GM21367 (cell line): ENCODE results near the gene NAV2.

Experiments
- ATAC-seq: cut with Tn5 transposase; IDR thresholded peaks from one replicate; pipeline ENCODE4 v1.9.1; 2021; ENCODE audit not compliant: unreplicated experiment

Gene NAV2

DNA sequence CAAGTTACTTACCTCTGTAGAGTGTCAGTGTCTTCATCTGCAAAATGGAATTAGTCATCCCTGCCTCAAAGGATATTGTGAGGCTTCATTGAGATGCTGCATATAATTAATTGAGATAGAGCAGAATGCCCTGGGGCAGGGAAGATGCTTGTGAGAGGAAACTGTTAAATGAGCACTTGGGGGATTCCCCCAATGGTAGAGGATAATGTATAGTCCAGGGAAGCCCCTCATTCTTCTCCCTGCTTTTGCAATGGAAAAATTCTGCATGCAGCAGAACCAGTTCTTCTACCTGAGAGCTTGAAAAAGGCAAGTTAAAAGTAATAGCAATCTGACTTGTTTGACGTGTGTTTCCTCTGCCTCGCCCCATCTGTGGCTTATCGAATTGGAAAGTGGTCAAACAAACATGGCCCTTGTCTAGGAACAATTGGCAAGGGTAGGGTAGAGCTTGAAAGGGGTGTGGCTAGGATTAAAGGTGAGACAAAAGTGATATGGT, 90.9 kb downstream of the NAV2 start:
- no peak for ATAC-seq

DNA sequence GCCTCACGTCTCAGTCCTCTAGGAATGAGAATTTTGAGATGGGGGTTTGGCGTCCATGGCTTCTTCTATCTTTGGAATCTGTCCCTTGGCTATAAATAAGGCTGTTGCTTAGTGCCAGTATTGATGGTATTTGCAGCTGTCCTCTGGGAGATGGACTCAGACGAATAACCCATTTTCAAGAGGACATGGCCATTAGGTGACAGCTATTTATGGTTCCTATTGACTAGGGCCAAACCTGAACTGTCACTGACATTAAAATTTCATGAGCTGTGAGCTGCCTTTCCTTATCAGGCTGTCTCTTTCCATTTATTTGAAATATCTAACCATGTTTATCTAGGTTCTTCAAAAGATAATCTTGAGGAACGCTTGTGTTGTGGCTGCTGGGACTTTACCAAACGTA, 92.7 kb downstream of the NAV2 start:
- no peak for ATAC-seq

- ATAC-seq = no peak
These were observed 93.2 kb downstream of the NAV2 start for GRCh38 chr11:19805827-19806226.

GRCh38 chr11:19806251-19806650, 93.6 kb downstream of the NAV2 start:
- ATAC-seq = no peak

DNA sequence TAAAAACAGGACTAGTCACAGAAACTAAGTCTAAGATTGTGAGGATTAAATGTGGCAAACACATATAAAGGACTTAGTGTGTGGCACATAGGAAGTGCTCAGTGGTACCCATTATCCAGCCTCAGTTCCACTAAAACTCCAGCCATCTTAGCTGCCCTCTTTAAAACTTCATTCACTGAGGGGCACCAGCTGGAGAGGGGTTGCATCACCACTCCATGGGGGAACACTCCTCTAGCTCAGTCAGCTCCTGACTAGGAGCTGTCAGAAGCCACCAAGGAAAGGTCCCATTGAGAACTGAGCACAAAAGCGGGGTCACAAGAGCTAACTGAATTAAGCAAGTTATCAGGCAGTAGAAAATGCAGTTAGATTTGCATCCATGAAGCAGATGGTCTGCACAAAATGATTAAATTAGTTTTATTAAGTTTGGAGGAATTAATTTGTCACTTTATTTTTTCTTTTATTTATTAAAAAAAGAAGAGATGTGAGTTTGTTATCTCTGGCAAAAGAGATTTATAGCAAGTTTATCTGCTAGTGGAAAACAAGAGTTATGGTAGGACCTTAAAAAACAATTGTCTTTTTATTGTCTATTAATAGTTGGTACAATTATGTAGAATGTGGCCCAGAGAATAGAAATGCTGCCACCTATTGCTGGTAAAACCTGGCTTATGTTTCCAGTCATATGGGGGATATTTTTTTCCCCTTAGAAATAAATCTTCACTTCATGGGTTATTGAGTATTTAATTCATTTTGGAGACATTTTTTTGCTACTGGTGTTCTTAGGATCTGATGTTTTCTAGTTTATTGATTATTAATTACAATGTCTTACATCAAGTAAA, 95.7 kb downstream of the NAV2 start:
- no peak for ATAC-seq

GRCh38 chr11:19810852-19811251, 98.2 kb downstream of the NAV2 start:
- ATAC-seq = no peak

DNA sequence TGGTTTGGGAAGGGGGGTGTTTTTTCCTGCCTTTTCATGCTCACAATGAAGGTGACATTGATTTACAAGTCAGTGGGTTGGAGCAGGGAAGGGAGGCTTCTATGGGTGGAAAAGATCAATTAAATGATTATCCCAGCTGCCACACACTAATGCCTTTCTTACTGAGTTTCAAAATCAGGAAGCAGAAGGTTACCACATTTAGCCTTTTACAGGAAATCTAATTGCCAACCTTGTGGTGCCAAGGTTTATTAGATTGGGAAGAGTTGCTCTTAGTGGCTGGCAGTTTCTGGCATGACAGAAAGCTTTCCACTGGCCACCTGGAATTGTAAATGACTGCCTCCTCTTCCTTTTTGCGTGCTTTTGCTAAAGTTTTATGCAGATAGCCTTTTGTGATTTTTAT, 98.7 kb downstream of the NAV2 start:
- no peak for ATAC-seq

GRCh38 chr11:19812096-19812495, 99.5 kb downstream of the NAV2 start:
- ATAC-seq = no peak

DNA sequence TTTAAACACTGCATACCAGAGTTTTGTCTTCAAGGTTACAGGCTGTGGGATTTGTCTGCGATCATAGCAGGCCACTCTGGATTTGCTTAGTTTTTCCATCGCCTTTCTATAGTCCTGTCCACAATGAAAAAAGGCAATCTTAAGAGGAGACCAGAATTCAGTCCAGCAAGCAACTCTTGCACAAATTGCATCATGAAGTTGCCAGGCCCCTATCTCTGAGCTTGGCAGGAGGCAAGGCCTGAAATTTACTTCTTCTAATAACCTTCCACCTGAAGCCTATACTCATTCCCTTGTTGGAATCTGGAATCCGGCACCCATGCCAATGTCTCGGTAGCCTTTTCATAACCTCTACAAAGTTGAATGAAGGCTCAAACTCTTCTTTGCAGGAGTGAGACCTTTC, 100.1 kb downstream of the NAV2 start:
- ATAC-seq = no peak

GRCh38 chr11:19813158-19813879, 100.7 kb downstream of the NAV2 start:
- ATAC-seq = no peak

- ATAC-seq = no peak
These were observed 101.8 kb downstream of the NAV2 start for GRCh38 chr11:19814421-19814820.

GRCh38 chr11:19816040-19816439, 103.4 kb downstream of the NAV2 start:
- ATAC-seq = no peak

GRCh38 chr11:19816817-19817216, 104.2 kb downstream of the NAV2 start:
- ATAC-seq = no peak

- ATAC-seq = no peak
These were observed 104.7 kb downstream of the NAV2 start for GRCh38 chr11:19817265-19817851.

GRCh38 chr11:19817870-19818269, 105.2 kb downstream of the NAV2 start:
- ATAC-seq = no peak

GRCh38 chr11:19818619-19819018, 106.0 kb downstream of the NAV2 start:
- no peak for ATAC-seq

- no peak for ATAC-seq
These were observed 106.5 kb downstream of the NAV2 start for GRCh38 chr11:19819148-19819547.

DNA sequence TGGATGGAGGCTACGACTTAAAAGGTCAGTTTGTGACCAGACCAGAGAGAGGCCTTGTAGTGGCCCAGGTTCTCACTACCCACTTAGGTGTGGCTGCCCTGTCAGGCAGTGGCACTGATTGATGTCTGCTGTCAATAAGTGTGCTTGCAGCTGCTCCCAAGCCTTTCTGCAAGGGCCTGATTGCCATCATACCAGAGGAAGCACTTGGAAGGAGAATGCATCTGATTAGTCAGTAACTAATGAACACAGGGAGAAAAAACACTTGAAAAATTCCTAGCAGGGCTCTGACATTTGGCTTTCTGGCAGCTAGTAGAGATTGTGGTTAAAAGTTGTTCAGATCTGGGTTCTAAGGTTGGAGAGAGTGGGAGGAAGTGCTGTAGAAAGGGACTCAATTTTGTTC, 107.5 kb downstream of the NAV2 start:
- ATAC-seq = no peak

DNA sequence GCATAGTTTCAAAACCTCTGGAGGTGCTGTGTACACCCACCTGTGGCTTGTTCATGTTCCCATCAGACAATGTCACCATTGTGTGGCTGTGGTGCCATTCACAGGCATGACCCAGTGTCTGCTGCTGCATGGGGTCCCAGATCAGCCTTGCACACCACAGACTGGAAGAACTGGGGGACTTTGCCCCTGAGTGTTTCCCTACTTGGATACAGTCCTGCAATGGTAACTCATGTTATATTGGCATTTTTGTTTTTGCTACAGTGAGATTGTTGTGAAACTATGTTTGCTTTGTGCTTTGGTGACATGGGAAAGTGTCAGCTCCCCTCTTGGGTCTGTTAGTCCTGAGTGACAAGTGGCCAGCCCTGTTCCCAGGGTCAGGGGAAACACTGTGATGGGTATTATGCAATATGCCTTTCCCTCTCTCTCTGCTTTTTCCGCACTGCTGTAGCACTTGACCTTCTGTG, 108.8 kb downstream of the NAV2 start:
- ATAC-seq = no peak

DNA sequence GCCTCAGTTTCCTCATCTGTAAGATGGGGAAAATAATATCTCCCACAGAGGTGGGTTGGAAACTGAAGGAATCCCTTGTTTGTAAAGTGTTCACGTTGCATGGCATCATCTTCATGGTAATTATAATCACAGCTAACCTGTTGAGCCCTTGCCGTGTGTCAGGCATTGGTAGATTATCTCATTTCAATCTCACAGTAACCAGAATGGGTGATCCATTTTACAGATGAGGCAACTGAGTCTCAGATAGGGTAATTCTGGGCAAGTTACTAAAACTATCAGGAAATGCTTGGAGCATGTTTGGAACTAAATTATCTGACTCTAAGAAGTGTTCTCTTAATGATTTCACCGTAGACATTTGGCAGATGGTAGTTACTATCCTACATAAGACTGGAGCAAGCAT, 109.4 kb downstream of the NAV2 start:
- no peak for ATAC-seq

GRCh38 chr11:19822531-19822930, 109.9 kb downstream of the NAV2 start:
- ATAC-seq = no peak

- no peak for ATAC-seq
These were observed 114.0 kb downstream of the NAV2 start for GRCh38 chr11:19826606-19827005.
